ENCODE results near the gene FXYD1. TPM values are rescaled to one million over a fixed set of nuclear protein-coding genes. Genes with fewer than 3 reads are reported as not detected.
"Not testable (repeated sequence)": the region's sequence is repeated elsewhere in the genome, so short reads cannot be mapped to it uniquely, and the experiment has no call there.

FXYD1 gene
- total RNA-seq, 4 donors from 2014 or later: 18.1 to 214 (median 105) TPM

- Histone ChIP-seq H3K27me3 (no peaks in the 10 kb centered on the region), H3K4me1 (no peaks in the 10 kb centered on the region), H3K27ac (no peak overlapping the region), H3K36me3 (no peaks in the 10 kb centered on the region), H3K9me3 (no peaks in the 10 kb centered on the region), H3K4me3 (no peak overlapping the region)
- intact Hi-C loops (cut with DNase I; ENCODE audit: low total_unique reads): no loop called here
- no peak for DNase-seq
- no peak for TF ChIP-seq CTCF (IDR thresholded peaks at IDR 0.05)
- no peak for TF ChIP-seq POLR2A (IDR thresholded peaks at IDR 0.05)
Measured at GRCh38 chr19:35099155-35099896, 39.3 kb upstream of the FXYD1 start.

- intact Hi-C loops (cut with DNase I; ENCODE audit: low total_unique reads): no loop called here
- Histone ChIP-seq H3K4me1 (no peaks in the 10 kb centered on the region), H3K9me3 (no peaks in the 10 kb centered on the region), H3K27me3 (no peaks in the 10 kb centered on the region), H3K36me3 (no peaks in the 10 kb centered on the region), H3K27ac (no peak overlapping the region), H3K4me3 (no peak overlapping the region)
- TF ChIP-seq CTCF (IDR thresholded peaks at IDR 0.05) (no peak), POLR2A (IDR thresholded peaks at IDR 0.05) (no peak)
- DNase-seq: no peak
Measured at GRCh38 chr19:35099897-35100275, 38.7 kb upstream of the FXYD1 start.

- DNase-seq: no peak
- no peak overlapping the region for H3K27ac ChIP-seq
- H3K27me3 ChIP-seq: no peaks in the 10 kb centered on the region
- no peaks in the 10 kb centered on the region for H3K4me1 ChIP-seq
- TF ChIP-seq CTCF (IDR thresholded peaks at IDR 0.05) (no peak), POLR2A (IDR thresholded peaks at IDR 0.05) (no peak)
- H3K4me3 ChIP-seq: no peak overlapping the region
- intact Hi-C loops (cut with DNase I; ENCODE audit: low total_unique reads): no loop called here
- H3K36me3 ChIP-seq: no peaks in the 10 kb centered on the region
- no peaks in the 10 kb centered on the region for H3K9me3 ChIP-seq
Measured at GRCh38 chr19:35100588-35101533, 37.8 kb upstream of the FXYD1 start.

GRCh38 chr19:35101949-35102348 is 36.7 kb upstream of the FXYD1 start:
- H3K4me1 ChIP-seq; H3K27me3 ChIP-seq; H3K27ac ChIP-seq; intact Hi-C loops (cut with DNase I; ENCODE audit: low total_unique reads); H3K9me3 ChIP-seq; H3K4me3 ChIP-seq; H3K36me3 ChIP-seq; DNase-seq: not testable (repeated sequence)

- H3K27ac ChIP-seq; DNase-seq; H3K36me3 ChIP-seq; H3K4me3 ChIP-seq; H3K4me1 ChIP-seq; H3K9me3 ChIP-seq; intact Hi-C loops (cut with DNase I; ENCODE audit: low total_unique reads); H3K27me3 ChIP-seq: not testable (repeated sequence)
Measured at GRCh38 chr19:35103614-35104013, 35.0 kb upstream of the FXYD1 start.

- Histone ChIP-seq H3K9me3 (no peaks in the 10 kb centered on the region), H3K36me3 (no peaks in the 10 kb centered on the region), H3K27me3 (no peaks in the 10 kb centered on the region), H3K4me1 (no peaks in the 10 kb centered on the region), H3K27ac (no peak overlapping the region), H3K4me3 (no peak overlapping the region)
- TF ChIP-seq POLR2A (IDR thresholded peaks at IDR 0.05) (no peak), CTCF (IDR thresholded peaks at IDR 0.05) (no peak)
- no peak for DNase-seq
- intact Hi-C loops (cut with DNase I; ENCODE audit: low total_unique reads): no loop called here
Measured at GRCh38 chr19:35104361-35104760, 34.3 kb upstream of the FXYD1 start.

Data from uterus (tissue), 4 donors.